Neural progenitor cell (in vitro differentiated cells): ENCODE data around the gene TMED9. TPM values are rescaled to one million over a fixed set of nuclear protein-coding genes. Genes with fewer than 3 reads are reported as not detected.

Experiments used
- DNase-seq: peaks from one replicate; pipeline ENCODE4 v3.0.0-alpha.2; 2016; ENCODE audit warnings: low spot score
- H2AFZ ChIP-seq: fragments of 200-600 bp; sonication (generic); replicated peaks from 2 replicates; pipeline ENCODE4 v1.6.1; 2016; ENCODE audit warnings: antibody characterized with exemption
- H3F3A ChIP-seq: fragments of 200-600 bp; sonication (generic); 2 replicates; pipeline ENCODE4 v1.6.1; 2016; ENCODE audit warnings: antibody characterized with exemption, low read depth
- H3K27ac ChIP-seq: fragments of 200-600 bp; sonication (generic); 2 replicates; pipeline ENCODE4 v1.5.1; 2016; ENCODE audit warnings: mild to moderate bottlenecking
- H3K27me3 ChIP-seq: fragments of 200-600 bp; sonication (generic); 2 replicates; pipeline ENCODE4 v1.6.1; 2016; ENCODE audit warnings: mild to moderate bottlenecking, moderate library complexity
- H3K36me3 ChIP-seq: fragments of 200-600 bp; sonication (generic); 2 replicates; pipeline ENCODE4 v1.5.1; 2016
- H3K4me1 ChIP-seq: fragments of 200-600 bp; sonication (generic); 2 replicates; pipeline ENCODE4 v1.6.1; 2016; ENCODE audit warnings: mixed run types
- H3K4me2 ChIP-seq: fragments of 200-600 bp; sonication (generic); 2 replicates; pipeline ENCODE4 v1.6.1; 2016
- H3K4me3 ChIP-seq: fragments of 200-600 bp; sonication (generic); 2 replicates; pipeline ENCODE4 v1.5.1; 2016
- H3K79me2 ChIP-seq: fragments of 200-600 bp; sonication (generic); 2 replicates; pipeline ENCODE4 v1.6.1; 2016; ENCODE audit warnings: low read depth
- H3K9ac ChIP-seq: fragments of 200-600 bp; sonication (generic); 2 replicates; pipeline ENCODE4 v1.6.1; 2016
- H3K9me3 ChIP-seq: fragments of 200-600 bp; sonication (generic); 2 replicates; pipeline ENCODE4 v1.5.1; 2016; ENCODE audit warnings: low read depth
- H4K20me1 ChIP-seq: fragments of 200-600 bp; sonication (generic); 2 replicates; pipeline ENCODE4 v1.6.1; 2016; ENCODE audit warnings: low read depth
- H3K27ac Mint-ChIP-seq: 3 replicates; pipeline ENCODE4 v1.8.0; 2021; ENCODE audit warnings: mixed read lengths
- H3K27me3 Mint-ChIP-seq: 2 replicates; pipeline ENCODE4 v1.8.0; 2022; ENCODE audit warnings: low read depth, mild to moderate bottlenecking, inconsistent platforms, moderate library complexity, mixed read lengths; ENCODE audit not compliant: insufficient read depth
- H3K36me3 Mint-ChIP-seq: 3 replicates; pipeline ENCODE4 v1.8.0; 2021; ENCODE audit warnings: mixed read lengths
- H3K4me1 Mint-ChIP-seq: 3 replicates; pipeline ENCODE4 v1.8.0; 2021; ENCODE audit warnings: mixed read lengths
- H3K4me3 Mint-ChIP-seq: 3 replicates; pipeline ENCODE4 v1.8.0; 2021; ENCODE audit warnings: mild to moderate bottlenecking, moderate library complexity, mixed read lengths
- H3K9me3 Mint-ChIP-seq: 3 replicates; pipeline ENCODE4 v1.8.0; 2020; ENCODE audit warnings: mixed read lengths
- CTCF ChIP-seq: fragments of 200-600 bp; sonication (generic); IDR thresholded peaks from 2 replicates; pipeline ENCODE4 v1.5.1; 2017; ENCODE audit warnings: antibody characterized with exemption, mild to moderate bottlenecking
- EZH2 ChIP-seq: fragments of 200-600 bp; sonication (generic); IDR thresholded peaks from 2 replicates; pipeline ENCODE4 v1.6.1; 2017; ENCODE audit warnings: antibody characterized with exemption, mild to moderate bottlenecking, moderate library complexity
- EZH2phosphoT487 ChIP-seq: fragments of 200-600 bp; sonication (generic); IDR thresholded peaks from 2 replicates; pipeline ENCODE4 v1.6.1; 2017; ENCODE audit warnings: antibody characterized with exemption
- total RNA-seq: library from RNA; depleted of rRNA; stranded (reverse); fragments of >200 nt; gene quantifications from 2 replicates; pipeline ENCODE4 v1.2.3, GENCODE V29; 2015; ENCODE audit warnings: low replicate concordance

The TMED9 gene
- total RNA-seq, 1 donor from 2014 or later = 30.9 TPM

- Histone ChIP-seq H2AFZ (no peak overlapping the region), H3K9ac (no peak overlapping the region), H3K27ac (no peak overlapping the region), H3K27me3 (no peaks in the 10 kb centered on the region), H3K4me3 (no peak overlapping the region), H3K9me3 (no peaks in the 10 kb centered on the region), H3K36me3 (no peaks in the 10 kb centered on the region), H3K79me2 (no peaks in the 10 kb centered on the region), H4K20me1 (no peaks in the 10 kb centered on the region), H3K4me1 (no peaks in the 10 kb centered on the region), H3F3A (peaks cover 12% of the 10 kb centered on the region), H3K4me2 (peak overlapping the region; percentile 16)
- peaks cover 9% of the 10 kb centered on the region for H3K4me1 Mint-ChIP-seq
- peak overlapping the region; percentile 37 for H3K27ac Mint-ChIP-seq
- H3K4me3 Mint-ChIP-seq = peak overlapping the region; percentile 10
- TF ChIP-seq EZH2 = no peak
- peak; percentile 81 for TF ChIP-seq CTCF
- no peaks in the 10 kb centered on the region for H3K9me3 Mint-ChIP-seq
- peaks cover 9% of the 10 kb centered on the region for H3K27me3 Mint-ChIP-seq
- peaks cover 2% of the 10 kb centered on the region for H3K36me3 Mint-ChIP-seq
- peak; percentile 90 for DNase-seq
Measured at GRCh38 chr5:177607452-177608192, 15.6 kb downstream of the TMED9 start.

- Mint-ChIP-seq H3K27ac (peak overlapping the region; percentile 37), H3K27me3 (peaks cover 9% of the 10 kb centered on the region), H3K4me3 (no peak overlapping the region), H3K36me3 (peaks cover 2% of the 10 kb centered on the region), H3K9me3 (no peaks in the 10 kb centered on the region), H3K4me1 (peaks cover 9% of the 10 kb centered on the region)
- no peak overlapping the region for H3K27ac ChIP-seq
- H3K9ac ChIP-seq = no peak overlapping the region
- no peak overlapping the region for H2AFZ ChIP-seq
- H3K9me3 ChIP-seq = no peaks in the 10 kb centered on the region
- no peaks in the 10 kb centered on the region for H3K4me1 ChIP-seq
- H3K79me2 ChIP-seq = no peaks in the 10 kb centered on the region
- no peak overlapping the region for H3K4me3 ChIP-seq
- TF ChIP-seq EZH2phosphoT487 (no peak), CTCF (no peak), EZH2 (no peak)
- H3F3A ChIP-seq = peaks cover 12% of the 10 kb centered on the region
- no peak overlapping the region for H3K4me2 ChIP-seq
- no peaks in the 10 kb centered on the region for H4K20me1 ChIP-seq
- DNase-seq = no peak
- no peaks in the 10 kb centered on the region for H3K36me3 ChIP-seq
- H3K27me3 ChIP-seq = no peaks in the 10 kb centered on the region
Measured at GRCh38 chr5:177608243-177609075, 16.5 kb downstream of the TMED9 start.

GRCh38 chr5:177609076-177610059 is 17.4 kb downstream of the TMED9 start:
- TF ChIP-seq EZH2phosphoT487 (no peak), CTCF (no peak), EZH2 (no peak)
- Mint-ChIP-seq H3K4me1 (peaks cover 9% of the 10 kb centered on the region), H3K4me3 (no peak overlapping the region), H3K9me3 (no peaks in the 10 kb centered on the region), H3K27me3 (peaks cover 9% of the 10 kb centered on the region), H3K27ac (no peak overlapping the region), H3K36me3 (peaks cover 2% of the 10 kb centered on the region)
- Histone ChIP-seq H3K79me2 (no peaks in the 10 kb centered on the region), H3K4me1 (no peaks in the 10 kb centered on the region), H3K27ac (no peak overlapping the region), H3K9me3 (no peaks in the 10 kb centered on the region), H3K36me3 (no peaks in the 10 kb centered on the region), H3F3A (peaks cover 12% of the 10 kb centered on the region), H3K9ac (no peak overlapping the region), H3K4me3 (no peak overlapping the region), H4K20me1 (no peaks in the 10 kb centered on the region), H2AFZ (no peak overlapping the region), H3K4me2 (no peak overlapping the region), H3K27me3 (no peaks in the 10 kb centered on the region)
- no peak for DNase-seq
